Ammon's horn (tissue), 1 donor: ENCODE results near the gene PLEKHG7.
"Not testable (repeated sequence)": the region's sequence is repeated elsewhere in the genome, so short reads cannot be mapped to it uniquely, and the experiment has no call there.

Source experiments
- DNase-seq: peaks from one replicate; pipeline ENCODE4 v3.0.0-alpha.2; 2016; ENCODE audit warnings: low spot score

The PLEKHG7 gene

GRCh38 chr12:92749691-92750090 is 46.9 kb downstream of the PLEKHG7 start:
- DNase-seq = not testable (repeated sequence)

GRCh38 chr12:92753976-92754885 is 51.4 kb downstream of the PLEKHG7 start:
- DNase-seq = no peak

- DNase-seq = no peak
Measured at GRCh38 chr12:92756898-92757596, 54.3 kb downstream of the PLEKHG7 start.

- DNase-seq = no peak
Measured at GRCh38 chr12:92757597-92758121, 54.9 kb downstream of the PLEKHG7 start.

GRCh38 chr12:92759634-92760268 is 57.0 kb downstream of the PLEKHG7 start:
- no peak for DNase-seq

GRCh38 chr12:92762773-92763172 is 60.0 kb downstream of the PLEKHG7 start:
- no peak for DNase-seq

GRCh38 chr12:92764831-92765230 is 62.0 kb downstream of the PLEKHG7 start:
- DNase-seq = no peak

GRCh38 chr12:92765871-92766270 is 63.1 kb downstream of the PLEKHG7 start:
- no peak for DNase-seq

GRCh38 chr12:92769124-92769901 is 66.5 kb downstream of the PLEKHG7 start:
- no peak for DNase-seq

GRCh38 chr12:92771001-92771400 is 68.2 kb downstream of the PLEKHG7 start:
- DNase-seq = no peak

GRCh38 chr12:92775416-92775815 is 72.6 kb downstream of the PLEKHG7 start:
- DNase-seq = no peak

- DNase-seq = no peak
Measured at GRCh38 chr12:92778525-92778924, 75.7 kb downstream of the PLEKHG7 start.

- DNase-seq = no peak
Measured at GRCh38 chr12:92779902-92780301, 77.1 kb downstream of the PLEKHG7 start.

- no peak for DNase-seq
Measured at GRCh38 chr12:92784356-92784755, 81.6 kb downstream of the PLEKHG7 start.

GRCh38 chr12:92784797-92785562 is 82.2 kb downstream of the PLEKHG7 start:
- DNase-seq = peak; percentile 68

GRCh38 chr12:92785563-92785950 is 82.8 kb downstream of the PLEKHG7 start:
- DNase-seq = no peak

GRCh38 chr12:92786045-92786444 is 83.3 kb downstream of the PLEKHG7 start:
- DNase-seq = no peak

GRCh38 chr12:92794356-92794755 is 91.6 kb downstream of the PLEKHG7 start:
- DNase-seq = not testable (repeated sequence)

GRCh38 chr12:92794814-92795213 is 92.0 kb downstream of the PLEKHG7 start:
- no peak for DNase-seq

GRCh38 chr12:92796650-92797049 is 93.9 kb downstream of the PLEKHG7 start:
- no peak for DNase-seq

- DNase-seq = no peak
Measured at GRCh38 chr12:92802906-92803305, 100.1 kb downstream of the PLEKHG7 start.
